ENCODE data around the gene KDM2B. TPM values are rescaled to one million over a fixed set of nuclear protein-coding genes. Genes with fewer than 3 reads are reported as not detected.

Gene KDM2B
- total RNA-seq, 1 donor from 2014 or later, result 79.2 TPM

DNA sequence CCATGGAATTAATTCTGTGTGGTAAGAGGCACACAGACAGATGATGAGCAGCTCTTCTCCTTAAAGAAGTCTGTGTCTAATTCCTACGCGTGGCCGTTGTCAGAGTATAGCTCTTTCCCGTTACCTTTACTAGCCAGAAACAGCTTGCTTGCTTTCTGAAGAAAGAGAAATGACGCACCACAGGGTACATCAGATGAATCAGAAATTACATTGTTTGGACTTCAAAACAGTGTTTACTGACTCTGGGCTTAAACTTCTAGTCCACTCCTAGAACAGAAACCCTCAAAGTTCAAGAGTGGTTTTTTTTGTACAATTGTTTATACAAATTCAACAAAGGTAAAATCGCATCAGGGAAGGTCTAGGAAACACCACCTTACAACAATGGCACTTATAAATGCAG lies 151.9 kb downstream of the KDM2B start:
- Mint-ChIP-seq H3K9me3 (no peaks in the 10 kb centered on the region), H3K36me3 (ENCODE audit: low read depth) (peaks cover 29% of the 10 kb centered on the region), H3K4me3 (no peak overlapping the region), H3K27me3 (ENCODE audit: low read depth) (no peaks in the 10 kb centered on the region), H3K27ac (ENCODE audit: unreplicated experiment) (no peak overlapping the region), H3K4me1 (no peaks in the 10 kb centered on the region)
- no peak for DNase-seq (ENCODE audit: low read depth, low spot score)
- TF ChIP-seq CTCF (conservative IDR thresholded peaks at IDR 0.05), result no peak

DNA sequence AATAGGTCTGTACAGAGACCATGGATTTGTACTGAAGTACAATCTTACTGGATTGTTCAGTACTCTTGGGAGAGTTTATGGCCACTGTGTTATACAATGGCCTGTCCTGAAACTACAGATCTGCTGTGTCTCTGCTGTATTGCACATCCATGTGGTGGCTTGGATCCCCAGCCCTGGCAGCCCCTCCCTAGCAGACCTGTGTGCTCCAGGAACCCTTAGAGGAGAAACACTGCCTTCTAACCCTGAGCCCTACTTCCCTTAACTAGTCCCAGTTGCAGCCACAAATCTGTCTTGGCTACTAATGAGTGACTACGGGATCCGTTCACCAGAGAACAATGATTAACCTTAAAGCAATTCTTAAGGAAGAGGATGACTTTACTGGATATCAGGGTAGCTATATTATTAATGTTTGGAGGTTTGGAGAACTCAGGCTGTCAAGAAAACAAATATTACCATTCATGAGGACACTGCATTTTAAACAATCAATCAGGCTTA lies 153.2 kb downstream of the KDM2B start:
- no peak overlapping the region for H3K27ac Mint-ChIP-seq (ENCODE audit: unreplicated experiment)
- no peak for TF ChIP-seq CTCF (conservative IDR thresholded peaks at IDR 0.05)
- DNase-seq (ENCODE audit: low read depth, low spot score), result no peak
- H3K4me1 Mint-ChIP-seq, result no peaks in the 10 kb centered on the region
- H3K27me3 Mint-ChIP-seq (ENCODE audit: low read depth), result no peaks in the 10 kb centered on the region
- H3K4me3 Mint-ChIP-seq, result no peak overlapping the region
- H3K9me3 Mint-ChIP-seq, result no peaks in the 10 kb centered on the region
- peaks cover 27% of the 10 kb centered on the region for H3K36me3 Mint-ChIP-seq (ENCODE audit: low read depth)

DNA sequence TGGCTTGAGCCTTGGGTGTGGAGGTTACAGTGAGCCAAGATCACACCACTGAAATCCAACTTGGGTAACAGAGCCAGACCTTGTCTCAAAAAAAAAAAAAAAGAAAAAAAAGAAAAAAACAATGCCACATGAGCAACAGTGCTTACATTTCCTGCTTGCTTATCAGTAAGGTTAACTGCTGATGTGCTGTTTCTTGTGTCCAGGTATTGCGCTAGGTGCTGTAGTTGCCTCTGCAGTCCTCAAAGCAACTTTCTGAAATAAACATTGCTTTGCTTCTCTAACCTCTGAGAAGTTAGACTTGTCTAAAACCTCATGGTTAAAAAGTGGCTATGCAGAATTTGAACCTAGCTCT lies 156.2 kb downstream of the KDM2B start:
- TF ChIP-seq CTCF (conservative IDR thresholded peaks at IDR 0.05), result no peak
- Mint-ChIP-seq H3K36me3 (ENCODE audit: low read depth) (peaks cover 15% of the 10 kb centered on the region), H3K4me1 (no peaks in the 10 kb centered on the region), H3K4me3 (no peak overlapping the region), H3K27ac (ENCODE audit: unreplicated experiment) (no peak overlapping the region), H3K9me3 (no peaks in the 10 kb centered on the region), H3K27me3 (ENCODE audit: low read depth) (no peaks in the 10 kb centered on the region)
- DNase-seq (ENCODE audit: low read depth, low spot score), result no peak

GRCh38 chr12:121423682-121424623 lies 156.9 kb downstream of the KDM2B start:
- no peaks in the 10 kb centered on the region for H3K4me1 Mint-ChIP-seq
- H3K27ac Mint-ChIP-seq (ENCODE audit: unreplicated experiment), result no peak overlapping the region
- no peak overlapping the region for H3K4me3 Mint-ChIP-seq
- peaks cover 13% of the 10 kb centered on the region for H3K36me3 Mint-ChIP-seq (ENCODE audit: low read depth)
- DNase-seq (ENCODE audit: low read depth, low spot score), result no peak
- H3K9me3 Mint-ChIP-seq, result no peaks in the 10 kb centered on the region
- no peak for TF ChIP-seq CTCF (conservative IDR thresholded peaks at IDR 0.05)
- no peaks in the 10 kb centered on the region for H3K27me3 Mint-ChIP-seq (ENCODE audit: low read depth)

- H3K9me3 Mint-ChIP-seq, result no peaks in the 10 kb centered on the region
Observed at GRCh38 chr12:121423253-121423652, 157.6 kb downstream of the KDM2B start.

More at GRCh38 chr12:121423253-121423652, 157.6 kb downstream of the KDM2B start:
- H3K27me3 Mint-ChIP-seq (ENCODE audit: low read depth), result no peaks in the 10 kb centered on the region
- H3K36me3 Mint-ChIP-seq (ENCODE audit: low read depth), result peaks cover 13% of the 10 kb centered on the region
- H3K27ac Mint-ChIP-seq (ENCODE audit: unreplicated experiment), result no peak overlapping the region
- H3K4me3 Mint-ChIP-seq, result no peak overlapping the region
- no peaks in the 10 kb centered on the region for H3K4me1 Mint-ChIP-seq
- TF ChIP-seq CTCF (conservative IDR thresholded peaks at IDR 0.05), result no peak
- DNase-seq (ENCODE audit: low read depth, low spot score), result no peak

Data from neural crest cell (in vitro differentiated cells).